ENCODE results near the gene CHMP1A. TPM values are rescaled to one million over a fixed set of nuclear protein-coding genes. Genes with fewer than 3 reads are reported as not detected.
"Not testable (repeated sequence)": the region's sequence is repeated elsewhere in the genome, so short reads cannot be mapped to it uniquely, and the experiment has no call there.

The CHMP1A gene
- total RNA-seq, 2 donors from 2014 or later = 47.1 to 59.8 TPM

DNA sequence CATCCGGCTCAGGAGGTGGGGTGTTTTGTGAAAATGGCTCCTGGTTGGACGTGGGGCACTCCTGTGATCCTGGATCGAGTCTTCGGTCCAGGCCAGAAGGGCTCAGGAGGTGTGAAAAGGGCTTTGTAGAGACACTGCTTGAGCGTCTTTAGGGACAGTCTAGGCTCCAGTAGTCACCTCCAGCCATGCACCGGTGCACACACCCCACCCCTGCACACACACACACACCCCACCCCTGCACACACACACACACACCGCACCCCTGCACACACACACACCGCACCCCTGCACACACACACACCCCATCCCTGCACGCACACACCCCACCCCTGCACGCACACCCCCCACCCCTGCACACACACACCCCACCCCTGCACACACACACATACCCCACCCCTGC is 19.1 kb downstream of the CHMP1A start:
- no peak for DNase-seq (ENCODE audit: low spot score)

DNA sequence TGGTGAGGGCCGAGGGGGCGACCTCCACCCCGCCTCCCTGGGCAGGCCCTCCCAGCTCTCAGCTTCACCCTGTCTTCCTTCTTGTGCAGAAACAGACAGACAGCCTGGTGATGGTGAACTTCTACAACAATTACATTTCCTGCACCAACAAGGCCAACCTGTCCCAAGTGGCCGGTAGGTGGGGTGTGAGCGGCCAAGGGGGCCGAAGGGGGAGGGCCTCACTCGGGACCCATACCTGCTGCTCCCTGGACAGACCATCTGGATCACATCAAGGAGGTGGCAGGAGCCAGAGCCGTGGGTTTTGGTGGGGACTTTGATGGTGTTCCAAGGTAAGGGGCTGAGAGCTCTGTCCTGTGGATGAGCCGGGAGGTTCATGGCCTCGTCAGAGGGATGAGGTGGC is 20.1 kb downstream of the CHMP1A start:
- intact Hi-C loops (cut with DNase I) = no loop called here
- DNase-seq (ENCODE audit: low spot score) = no peak

More for the DNA sequence above, 19.1 kb downstream of the CHMP1A start:
- intact Hi-C loops (cut with DNase I) = no loop called here

DNA sequence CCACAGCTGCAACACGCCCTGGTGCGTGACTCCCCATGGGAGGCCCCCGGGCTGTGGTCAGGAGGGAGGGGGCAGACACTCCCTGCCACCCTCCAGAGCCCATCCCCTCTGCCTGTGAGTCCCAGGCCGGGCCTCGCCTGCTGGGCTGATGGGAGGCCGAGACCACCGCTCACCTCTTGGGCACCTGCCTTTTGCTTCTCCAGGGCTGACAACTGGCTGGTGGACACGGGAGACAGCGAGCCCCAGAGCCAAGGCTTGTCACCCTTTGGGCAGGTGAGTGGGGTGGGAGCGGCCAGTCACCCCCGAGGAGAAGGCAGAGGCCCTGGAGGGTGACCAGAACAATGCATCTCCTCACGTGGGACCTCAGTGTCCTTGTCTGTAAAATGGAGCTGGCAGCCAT is 20.8 kb downstream of the CHMP1A start:
- intact Hi-C loops (cut with DNase I) = no loop called here
- no peak for DNase-seq (ENCODE audit: low spot score)

DNA sequence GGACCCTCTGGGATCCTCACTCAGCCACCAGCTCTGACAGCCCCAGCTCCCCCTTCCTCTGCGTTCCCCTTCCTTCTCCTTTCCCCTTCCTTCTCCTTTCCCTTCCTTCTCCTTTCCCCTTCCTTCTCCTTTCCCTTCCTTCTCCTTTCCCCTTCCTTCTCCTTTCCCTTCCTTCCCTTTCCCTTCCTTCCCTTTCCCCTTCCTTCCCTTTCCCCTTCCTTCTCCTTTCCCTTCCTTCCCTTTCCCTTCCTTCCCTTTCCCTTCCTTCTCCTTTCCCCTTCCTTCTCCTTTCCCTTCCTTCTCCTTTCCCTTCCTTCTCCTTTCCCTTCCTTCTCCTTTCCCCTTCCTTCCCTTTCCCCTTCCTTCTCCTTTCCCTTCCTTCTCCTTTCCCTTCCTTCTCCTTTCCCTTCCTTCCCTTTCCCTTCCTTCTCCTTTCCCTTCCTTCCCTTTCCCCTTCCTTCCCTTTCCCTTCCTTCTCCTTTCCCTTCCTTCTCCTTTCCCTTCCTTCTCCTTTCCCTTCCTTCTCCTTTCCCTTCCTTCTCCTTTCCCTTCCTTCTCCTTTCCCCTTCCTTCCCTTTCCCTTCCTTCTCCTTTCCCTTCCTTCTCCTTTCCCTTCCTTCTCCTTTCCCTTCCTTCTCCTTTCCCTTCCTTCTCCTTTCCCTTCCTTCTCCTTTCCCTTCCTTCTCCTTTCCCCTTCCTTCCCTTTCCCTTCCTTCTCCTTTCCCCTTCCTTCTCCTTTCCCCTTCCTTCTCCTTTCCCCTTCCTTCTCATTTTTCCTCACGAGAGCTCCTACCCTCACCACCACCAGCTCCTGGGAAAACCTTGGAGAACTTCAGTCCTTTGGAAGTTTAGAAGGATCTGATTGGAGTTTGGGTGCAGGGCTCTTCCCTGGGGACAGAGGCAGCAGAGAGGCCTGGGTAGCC is 22.8 kb downstream of the CHMP1A start:
- DNase-seq (ENCODE audit: low spot score); intact Hi-C loops (cut with DNase I): not testable (repeated sequence)

DNA sequence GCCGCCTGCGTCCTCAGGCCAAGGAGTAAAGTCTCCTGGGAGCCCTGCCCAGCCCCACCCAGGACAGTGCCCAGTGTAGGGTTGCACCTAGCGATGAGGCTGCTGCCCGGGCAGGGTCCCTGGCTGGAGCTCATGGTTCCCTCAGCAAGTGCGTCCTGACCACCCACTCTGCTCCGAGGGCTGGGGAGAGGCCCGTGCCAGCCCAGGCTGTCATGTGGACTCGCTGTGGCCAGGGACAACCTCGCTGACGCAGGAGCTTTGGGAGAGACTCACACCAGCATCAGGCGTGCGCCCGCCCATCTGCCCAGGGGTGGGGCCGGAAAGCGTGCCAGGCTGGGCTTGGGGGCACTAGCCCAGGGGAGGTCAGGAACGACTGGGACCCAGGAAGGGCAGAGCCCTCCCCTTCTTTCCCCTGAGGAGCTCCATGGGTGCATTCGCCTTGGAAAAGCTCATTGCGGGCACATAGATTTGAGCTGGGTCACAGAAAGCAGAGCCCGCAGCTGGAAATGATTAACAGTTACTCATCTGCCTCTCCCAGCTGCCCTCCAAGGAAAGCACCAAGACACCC is 24.4 kb downstream of the CHMP1A start:
- intact Hi-C loops (cut with DNase I) = no loop called here
- no peak for DNase-seq (ENCODE audit: low spot score)

DNA sequence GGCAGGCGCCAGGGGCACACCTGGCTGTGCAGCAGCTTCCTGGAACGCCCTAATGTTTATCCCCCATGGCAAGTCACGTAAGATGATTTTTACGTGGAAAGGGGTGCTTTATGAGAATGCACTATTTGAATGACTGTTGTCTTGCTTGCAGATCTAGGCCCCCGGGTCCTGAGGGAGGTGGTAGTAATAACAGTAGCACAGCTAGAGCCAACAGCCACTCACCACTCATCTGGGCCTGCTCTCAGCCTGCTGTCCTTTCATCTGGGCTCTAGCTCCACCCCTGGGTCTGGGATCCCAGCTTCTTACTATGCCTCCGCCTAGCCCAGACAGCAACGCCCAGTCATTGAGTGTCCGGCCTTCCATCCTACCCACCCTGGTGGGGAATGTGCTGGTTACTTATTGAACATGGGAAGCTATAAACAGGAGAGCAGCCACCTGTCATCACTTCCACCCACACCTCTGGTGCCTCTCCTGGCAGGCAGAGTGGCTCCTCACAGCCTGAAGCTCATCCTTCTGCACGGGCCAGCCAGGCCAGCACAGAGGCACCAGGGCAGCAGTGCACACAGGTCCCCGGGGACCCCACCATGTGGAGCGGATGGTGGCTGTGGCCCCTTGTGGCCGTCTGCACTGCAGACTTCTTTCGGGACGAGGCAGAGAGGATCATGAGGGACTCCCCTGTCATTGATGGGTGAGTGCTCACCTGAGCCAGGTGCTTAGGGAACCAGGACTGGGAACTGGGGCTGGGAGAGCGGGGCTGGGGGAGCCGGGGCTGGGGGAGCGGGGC is 27.5 kb downstream of the CHMP1A start:
- intact Hi-C loops (cut with DNase I) = no loop called here
- DNase-seq (ENCODE audit: low spot score) = no peak

DNA sequence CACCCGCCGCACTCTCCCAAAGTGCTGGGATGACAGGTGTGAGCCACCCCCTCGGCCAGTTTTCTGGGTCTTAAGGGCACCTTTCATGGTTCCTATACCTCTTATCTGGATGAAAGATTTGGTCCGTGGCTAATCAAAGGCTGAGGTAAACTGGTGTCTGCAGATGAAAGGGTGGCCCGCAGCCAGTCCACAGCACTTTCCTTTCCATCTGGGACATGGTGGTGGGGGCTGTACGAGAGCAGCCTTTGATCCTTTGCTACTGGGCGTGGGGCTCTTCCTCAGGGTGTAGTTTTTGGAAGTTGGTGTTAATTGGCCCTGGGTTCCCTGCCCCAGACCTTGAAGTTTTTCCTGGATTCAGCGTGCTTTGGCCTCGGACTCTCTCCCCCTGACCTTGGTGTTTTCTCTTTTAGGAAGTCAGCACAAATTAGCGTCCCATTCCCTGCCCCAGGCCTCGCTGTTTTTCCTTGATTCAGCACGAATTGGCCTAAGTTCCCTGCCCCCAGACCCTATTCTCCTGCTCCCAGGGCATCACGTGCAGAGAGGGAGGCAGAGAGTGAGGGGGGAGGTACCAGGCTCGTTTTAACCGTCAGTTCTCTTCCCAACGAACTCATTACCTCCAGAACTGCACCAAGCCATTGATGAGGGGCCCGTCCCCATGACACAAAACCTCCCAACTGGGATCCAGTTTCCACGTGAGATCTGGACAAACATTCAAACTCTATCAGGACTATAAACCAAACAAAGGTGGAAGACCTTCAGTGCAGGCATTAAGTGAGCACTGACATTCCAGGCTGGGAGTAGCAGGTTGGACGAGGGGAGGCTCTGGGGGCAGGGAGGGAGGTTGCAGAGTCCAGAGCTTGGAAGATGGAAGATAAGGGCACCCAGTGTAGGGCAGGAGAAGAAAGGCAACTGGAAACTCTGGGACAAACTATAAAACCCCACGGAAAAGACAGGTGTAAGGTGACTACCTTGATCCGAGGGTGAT is 32.4 kb downstream of the CHMP1A start:
- no peak for DNase-seq (ENCODE audit: low spot score)
- intact Hi-C loops (cut with DNase I) = no loop called here

DNA sequence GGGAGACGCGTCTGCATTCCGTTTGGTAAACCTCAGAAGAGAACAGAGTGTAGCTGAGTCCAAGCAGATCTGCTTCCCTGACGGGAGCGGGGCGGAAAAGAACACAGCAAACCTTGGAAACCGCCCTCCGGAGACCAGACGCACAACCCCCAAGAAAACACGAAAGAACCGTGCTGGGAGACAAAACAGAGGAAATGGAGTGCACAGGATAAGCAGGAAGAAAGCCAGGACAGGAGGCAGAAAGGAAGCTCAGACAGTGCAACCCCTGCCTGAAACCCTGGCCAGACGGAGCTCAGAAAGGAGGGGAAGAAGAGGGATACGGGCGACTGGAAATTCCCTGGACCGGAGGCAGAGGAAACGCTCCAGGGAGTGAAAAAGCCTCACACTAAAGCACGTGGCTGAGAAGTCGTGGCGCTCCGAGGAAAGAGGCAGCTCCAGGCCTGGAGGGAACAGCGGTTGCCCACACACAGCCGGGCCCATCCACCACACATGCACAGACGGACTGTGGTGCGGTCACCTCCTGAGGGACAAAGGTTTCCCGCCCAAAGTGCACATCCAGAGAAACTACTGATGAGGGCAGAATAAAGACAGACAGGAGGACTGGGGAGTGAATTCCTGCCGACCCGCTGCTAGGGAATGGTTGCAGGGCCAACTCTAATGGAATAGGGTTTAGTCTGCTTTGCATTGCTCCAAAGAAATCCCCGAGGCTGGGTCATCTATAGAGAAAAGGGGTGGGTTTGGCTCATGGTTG is 33.8 kb downstream of the CHMP1A start:
- no peak for DNase-seq (ENCODE audit: low spot score)
- intact Hi-C loops (cut with DNase I) = no loop called here

DNA sequence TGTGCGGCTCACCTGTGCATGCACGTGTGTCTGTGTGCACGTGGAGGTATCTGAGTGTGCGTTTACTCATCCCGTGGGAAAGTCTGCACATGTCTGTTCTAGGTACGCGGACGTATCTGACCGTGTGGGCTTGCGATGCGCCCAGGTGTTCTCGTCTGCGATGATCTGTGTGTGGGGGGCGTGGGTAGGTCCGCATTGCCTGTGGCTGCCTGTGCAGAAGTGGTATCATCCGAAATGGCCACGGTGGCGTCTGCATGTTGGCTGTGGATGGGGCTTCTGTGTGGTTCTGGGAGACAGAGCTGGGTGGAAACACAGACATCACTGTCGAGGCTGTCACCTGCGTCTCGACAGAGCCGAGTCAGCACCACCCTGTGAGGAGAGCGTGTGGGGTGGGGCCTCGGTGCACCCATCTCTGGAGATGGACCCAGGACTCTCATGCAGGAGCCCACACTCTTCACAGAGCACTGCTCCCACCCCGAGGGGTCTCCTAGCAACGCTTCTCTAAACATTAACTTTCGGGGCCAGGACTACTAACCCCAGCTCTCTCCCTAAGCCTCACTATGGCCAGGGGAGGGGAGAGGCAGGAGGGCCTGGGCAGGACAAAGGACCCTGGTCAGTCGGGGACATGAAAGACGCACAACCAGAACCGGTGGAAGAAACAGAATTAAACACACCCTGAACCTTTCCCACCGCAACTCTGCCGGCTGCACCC is 35.7 kb downstream of the CHMP1A start:
- intact Hi-C loops (cut with DNase I) = no loop called here
- DNase-seq (ENCODE audit: low spot score) = no peak

DNA sequence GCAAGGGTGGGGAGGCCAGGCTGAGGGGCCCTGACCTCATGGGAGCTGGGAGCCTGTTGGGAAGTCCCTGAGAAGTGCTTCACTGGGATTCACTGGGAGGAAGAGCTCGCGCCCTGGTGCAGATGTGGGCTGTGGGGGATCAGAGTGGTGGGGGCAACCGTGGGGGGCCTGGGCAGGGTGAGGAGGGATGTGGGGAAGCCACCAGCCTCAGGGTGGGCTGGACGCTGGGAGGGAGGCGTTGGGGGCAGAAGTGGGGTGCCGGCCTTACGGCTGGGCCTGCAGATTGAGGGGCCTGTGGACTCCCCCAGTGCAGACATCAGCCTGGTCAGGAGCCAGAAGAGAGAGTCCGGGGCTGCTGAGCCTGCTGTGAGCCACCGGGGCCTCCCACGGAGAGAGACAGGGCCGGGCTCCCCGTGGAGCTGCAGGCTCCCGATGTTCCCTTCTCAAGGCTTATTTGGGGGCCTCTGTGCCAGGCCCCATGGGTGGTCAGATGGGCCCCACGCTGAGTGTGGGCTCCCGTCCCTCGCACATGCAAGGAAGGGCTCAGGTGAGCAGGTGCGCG is 36.3 kb downstream of the CHMP1A start:
- DNase-seq (ENCODE audit: low spot score) = no peak
- intact Hi-C loops (cut with DNase I) = no loop called here

DNA sequence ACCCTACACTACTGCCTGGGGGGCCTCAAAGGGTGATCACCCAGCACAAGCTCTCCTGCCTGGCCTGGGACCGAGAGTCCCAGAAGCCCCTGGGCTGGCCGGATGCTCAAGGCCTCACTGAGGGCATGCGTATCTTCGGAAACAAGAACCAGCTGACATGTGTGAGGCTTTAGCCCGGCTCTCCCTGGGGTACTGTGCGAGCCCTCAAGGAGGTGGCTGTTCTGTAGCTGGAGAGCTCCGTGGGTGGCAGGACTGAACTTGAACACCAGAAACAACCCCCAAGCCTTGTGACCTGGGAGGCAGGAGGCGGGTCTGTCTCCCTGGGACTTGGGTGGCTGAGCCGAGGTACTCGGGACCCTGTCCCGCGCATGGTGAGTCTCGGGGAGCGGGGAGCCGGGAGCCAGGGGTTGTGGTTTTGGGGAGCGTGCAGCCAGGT is 37.1 kb downstream of the CHMP1A start:
- DNase-seq (ENCODE audit: low spot score) = no peak
- intact Hi-C loops (cut with DNase I) = no loop called here

DNA sequence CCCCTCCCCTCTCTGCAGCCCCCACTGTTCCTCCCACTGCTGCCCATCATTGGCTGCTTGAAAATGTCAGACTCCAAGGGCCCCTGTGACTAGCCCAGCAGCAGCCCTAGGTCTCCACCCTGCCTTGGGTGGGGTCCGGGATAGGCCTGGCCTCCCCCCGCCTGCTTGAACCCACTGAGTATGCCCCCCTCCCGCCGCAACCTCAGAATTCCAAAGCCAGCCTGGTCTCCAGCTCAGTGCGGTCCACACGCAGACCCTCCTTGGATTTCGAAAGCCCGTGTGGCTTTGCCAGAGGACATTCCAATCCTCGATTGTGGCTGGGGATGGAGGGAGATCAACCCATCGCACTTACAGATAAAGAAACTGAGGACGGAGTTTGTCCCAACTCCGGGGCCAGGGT is 37.7 kb downstream of the CHMP1A start:
- intact Hi-C loops (cut with DNase I) = no loop called here
- DNase-seq (ENCODE audit: low spot score) = no peak

DNA sequence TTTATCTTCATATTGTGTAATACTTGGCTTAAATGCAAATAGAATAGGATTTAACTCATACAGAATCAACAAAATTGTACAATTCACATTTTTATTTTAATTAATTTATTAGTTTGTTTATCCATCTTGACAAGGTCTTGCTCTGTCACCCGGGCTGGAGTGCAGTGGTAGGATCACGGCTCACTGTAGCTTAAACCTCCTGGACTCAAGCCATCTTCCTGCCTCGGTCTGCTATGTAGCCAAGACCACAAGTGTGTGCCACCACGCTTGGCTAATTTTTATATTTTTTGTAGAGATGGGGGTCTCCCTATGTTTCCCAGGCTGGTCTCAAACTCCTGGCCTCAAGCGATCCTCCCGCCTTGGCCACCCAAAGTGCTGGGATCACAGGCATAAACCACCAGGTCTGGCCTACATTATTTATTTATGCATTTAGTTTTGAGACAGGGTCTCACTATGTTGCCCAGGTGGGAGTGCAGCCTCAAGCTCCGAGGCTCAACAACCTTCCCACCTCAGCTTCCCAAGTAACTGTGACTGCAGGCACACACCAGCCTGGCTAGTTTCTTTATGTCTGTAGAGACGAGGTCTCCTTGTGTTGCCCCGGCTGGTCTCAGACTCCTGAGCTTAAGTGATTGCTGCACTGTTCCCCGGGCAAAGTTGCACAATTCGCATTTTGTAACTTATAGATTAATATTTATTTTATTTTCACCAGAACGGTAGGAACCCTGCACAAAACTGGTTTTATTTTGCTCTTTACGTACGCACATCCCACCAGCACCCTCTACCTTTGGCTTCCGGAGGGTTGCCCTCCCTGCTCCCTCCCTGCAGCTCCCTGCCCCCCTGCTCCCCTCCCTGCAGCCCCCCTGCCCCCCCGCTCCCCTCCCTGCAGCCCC is 39.2 kb downstream of the CHMP1A start:
- intact Hi-C loops (cut with DNase I) = no loop called here
- no peak for DNase-seq (ENCODE audit: low spot score)

DNA sequence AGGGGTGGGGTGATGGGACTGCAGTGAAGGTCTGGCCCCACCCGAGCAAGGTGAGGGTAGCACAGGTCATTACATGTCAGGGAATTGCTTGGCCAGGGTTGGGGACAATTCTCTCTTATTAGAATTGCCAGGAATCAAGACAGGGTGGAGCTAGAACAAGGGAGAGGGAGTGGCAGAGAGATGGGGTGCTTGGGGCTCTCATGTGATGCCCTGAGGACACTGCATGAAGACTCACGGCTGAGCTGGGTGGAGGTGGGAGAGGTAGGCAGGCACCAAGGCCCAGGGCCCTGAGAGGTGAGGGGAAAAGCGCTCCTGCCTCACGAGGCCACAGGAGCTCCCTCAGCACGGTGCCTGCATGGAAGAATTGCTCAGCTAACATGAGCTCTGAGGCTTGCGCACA is 40.5 kb downstream of the CHMP1A start:
- intact Hi-C loops (cut with DNase I) = no loop called here
- DNase-seq (ENCODE audit: low spot score) = no peak

DNA sequence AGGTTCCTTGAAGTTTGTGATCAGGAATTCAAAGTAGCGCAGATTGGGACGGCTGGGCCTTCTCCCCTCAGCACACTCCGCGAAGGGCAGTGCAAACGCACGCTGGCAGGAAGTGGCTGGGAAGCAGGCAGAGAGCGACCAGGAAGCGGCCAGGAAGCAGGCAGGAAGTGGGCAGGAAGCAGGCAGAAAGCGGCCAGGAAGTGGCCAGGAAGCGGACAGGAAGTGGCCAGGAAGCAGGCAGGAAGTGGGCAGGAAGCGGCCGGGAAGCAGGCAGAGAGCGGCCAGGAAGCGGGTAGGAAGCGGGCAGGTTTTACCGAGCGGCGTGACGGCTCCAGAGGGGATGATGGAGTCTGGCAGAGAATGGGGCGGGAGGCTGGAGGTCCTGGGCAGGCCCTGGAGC is 40.9 kb downstream of the CHMP1A start:
- no peak for DNase-seq (ENCODE audit: low spot score)
- intact Hi-C loops (cut with DNase I) = no loop called here

DNA sequence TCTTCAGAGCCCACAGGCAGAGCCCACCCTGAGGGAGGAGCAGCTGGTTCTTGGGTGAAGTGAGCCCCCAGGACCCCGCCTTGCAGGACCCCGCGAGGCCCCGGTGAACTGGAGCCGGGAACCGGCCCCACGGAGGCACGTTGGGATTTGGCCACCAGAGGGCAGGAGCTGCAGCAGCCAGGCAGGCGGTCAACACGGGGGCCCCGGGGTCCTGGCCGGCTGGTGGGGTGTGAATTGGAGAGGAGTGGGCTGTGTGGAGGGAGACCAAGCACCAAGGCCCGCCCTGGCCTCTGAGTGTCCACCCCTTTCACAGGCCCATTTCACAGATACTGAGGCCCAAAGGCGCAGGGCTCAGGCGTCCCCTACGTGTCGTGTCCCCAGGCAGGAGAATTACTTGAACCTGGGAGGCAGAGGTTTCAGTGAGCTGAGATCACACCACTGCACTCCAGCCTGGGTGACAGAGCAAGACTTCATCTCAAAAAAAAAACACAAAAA is 41.9 kb downstream of the CHMP1A start:
- intact Hi-C loops (cut with DNase I) = no loop called here

More for the DNA sequence above, 41.9 kb downstream of the CHMP1A start:
- no peak for DNase-seq (ENCODE audit: low spot score)

Data from posterior vena cava (tissue), 2 donors.